Natural killer cell (primary cell): Measurements from ENCODE around the gene POU3F1. TPM values are rescaled to one million over a fixed set of nuclear protein-coding genes. Genes with fewer than 3 reads are reported as not detected.
"Not testable (repeated sequence)": the region's sequence is repeated elsewhere in the genome, so short reads cannot be mapped to it uniquely, and the experiment has no call there.

Experiments used
- ATAC-seq, 3 donors: fragments of 150-1000 bp in 2 of 3; fragments of 200-7000 bp in 1 of 3; cut with Tn5 transposase; 1 replicate in 1 of 3; 2 replicates in 2 of 3; pipeline ENCODE4 v1.10.0; 2021; ENCODE audit warnings: mild to moderate bottlenecking in 2 of 3, moderate library complexity in 2 of 3
- DNase-seq, 2 donors: peaks; one replicate each; pipeline versions ENCODE4 v3.0.0 to v3.0.0-alpha.2; 2013 to 2021; ENCODE audit warnings: mixed read lengths in 1 of 2
- H3K27ac ChIP-seq: one replicate; pipeline ENCODE4 v1.5.1; 2013; ENCODE audit warnings: mild to moderate bottlenecking, low read length
- H3K27me3 ChIP-seq: one replicate; pipeline ENCODE4 v1.6.1; 2013; ENCODE audit warnings: low read length; ENCODE audit not compliant: control insufficient read depth, insufficient read depth
- H3K36me3 ChIP-seq: one replicate; pipeline ENCODE4 v1.6.1; 2013; ENCODE audit warnings: low read length; ENCODE audit not compliant: control insufficient read depth, insufficient read depth
- H3K4me1 ChIP-seq: one replicate; pipeline ENCODE4 v1.6.1; 2013; ENCODE audit warnings: low read length; ENCODE audit not compliant: control insufficient read depth, insufficient read depth
- H3K4me3 ChIP-seq: one replicate; pipeline ENCODE4 v1.5.1; 2013; ENCODE audit warnings: low read length
- H3K9me3 ChIP-seq: one replicate; pipeline ENCODE4 v1.6.1; 2013; ENCODE audit warnings: low read length; ENCODE audit not compliant: control insufficient read depth, insufficient read depth
- H3K27ac Mint-ChIP-seq, 2 donors: one replicate each; pipeline ENCODE4 v1.8.0; 2022; ENCODE audit warnings: mild to moderate bottlenecking in 2 of 2, mixed read lengths in 2 of 2, moderate library complexity in 1 of 2
- H3K27me3 Mint-ChIP-seq, 2 donors: one replicate each; pipeline ENCODE4 v1.8.0; 2022; ENCODE audit warnings: low read depth in 2 of 2, mixed read lengths in 2 of 2
- H3K36me3 Mint-ChIP-seq: one replicate; pipeline ENCODE4 v1.8.0; 2022; ENCODE audit warnings: mixed read lengths
- H3K4me1 Mint-ChIP-seq, 2 donors: one replicate each; pipeline ENCODE4 v1.8.0; 2022; ENCODE audit warnings: mixed read lengths in 2 of 2
- H3K4me3 Mint-ChIP-seq: one replicate; pipeline ENCODE4 v1.8.0; 2022; ENCODE audit warnings: mild to moderate bottlenecking, moderate library complexity, mixed read lengths
- H3K9me3 Mint-ChIP-seq, 2 donors: one replicate each; pipeline ENCODE4 v1.8.0; 2022; ENCODE audit warnings: mixed read lengths in 2 of 2
- CTCF ChIP-seq: fragments of 200-600 bp; IDR thresholded peaks from one replicate; pipeline ENCODE4 v1.8.0; 2022; ENCODE audit warnings: antibody characterized with exemption
- WGBS: methylation state at CpG from one replicate; pipeline ENCODE4 v1.1.7; 2013; ENCODE audit warnings: missing lambda C conversion rate; ENCODE audit not compliant: insufficient coverage; 5-methylcytosine and 5-hydroxymethylcytosine counted together
- intact Hi-C: fragments of 100-400 bp; cut with micrococcal nuclease; formaldehyde crosslinking; loops from one replicate; pipeline ENCODE4 v1.14.2; 2022
- total RNA-seq, 4 donors: library from RNA; stranded (reverse); fragments of 120-200 nt in 1 of 4; gene quantifications; one replicate each; pipeline versions ENCODE4 v1.2.3 to v1.2.4, GENCODE V29; 2013 to 2022

Gene POU3F1
- total RNA-seq, 3 donors from 2014 or later (not counting 1 experiment from before 2014, with no cell fraction given): 0.12 to 0.15 TPM; not detected in 1

- H3K27ac Mint-ChIP-seq: no peak overlapping the region
- no peaks in the 10 kb centered on the region for H3K4me1 ChIP-seq
- no peaks in the 10 kb centered on the region for H3K36me3 Mint-ChIP-seq
- WGBS: 95% methylated on average over 4 of the region's 5 CpGs
- no peaks in the 10 kb centered on the region for H3K4me1 Mint-ChIP-seq
- no peak overlapping the region for H3K4me3 ChIP-seq
- H3K27ac ChIP-seq: no peak overlapping the region
- H3K4me3 Mint-ChIP-seq: no peak overlapping the region
- no peaks in the 10 kb centered on the region for H3K36me3 ChIP-seq
- TF ChIP-seq CTCF: no peak
- peaks cover 12 to 26% of the 10 kb centered on the region in 2 donors for H3K27me3 Mint-ChIP-seq
- H3K9me3 ChIP-seq: no peaks in the 10 kb centered on the region
- DNase-seq (no peak), ATAC-seq (no peak)
- intact Hi-C loops: no loop called here
- peaks cover 5% of the 10 kb centered on the region for H3K27me3 ChIP-seq
- H3K9me3 Mint-ChIP-seq: no peaks in the 10 kb centered on the region
These were observed 9.2 kb downstream of the POU3F1 start for GRCh38 chr1:38037221-38037939.

- Histone ChIP-seq H3K36me3 (no peaks in the 10 kb centered on the region), H3K4me3 (no peak overlapping the region), H3K27ac (no peak overlapping the region), H3K9me3 (no peaks in the 10 kb centered on the region), H3K27me3 (no peaks in the 10 kb centered on the region), H3K4me1 (peaks cover 15% of the 10 kb centered on the region)
- peaks cover 0 to 8% of the 10 kb centered on the region in 2 donors for H3K27me3 Mint-ChIP-seq
- intact Hi-C loops: no loop called here
- 91% methylated on average over 13 of the region's 13 CpGs for WGBS
- no peak overlapping the region for H3K4me3 Mint-ChIP-seq
- no peaks in the 10 kb centered on the region for H3K36me3 Mint-ChIP-seq
- H3K4me1 Mint-ChIP-seq: peaks cover 10 to 20% of the 10 kb centered on the region in 2 donors
- no peak for DNase-seq
- no peaks in the 10 kb centered on the region for H3K9me3 Mint-ChIP-seq
- ATAC-seq: no peak
- H3K27ac Mint-ChIP-seq: no peak overlapping the region
- no peak for TF ChIP-seq CTCF
These were observed 11.7 kb downstream of the POU3F1 start for GRCh38 chr1:38034871-38035270.

GRCh38 chr1:38032992-38033391 is 13.6 kb downstream of the POU3F1 start:
- H3K4me1 ChIP-seq: peaks cover 28% of the 10 kb centered on the region
- intact Hi-C loops, H3K36me3 Mint-ChIP-seq, H3K27me3 Mint-ChIP-seq, H3K27ac Mint-ChIP-seq, H3K36me3 ChIP-seq, DNase-seq, H3K4me3 ChIP-seq, H3K9me3 Mint-ChIP-seq, H3K9me3 ChIP-seq, H3K27ac ChIP-seq, ATAC-seq, H3K4me3 Mint-ChIP-seq, H3K27me3 ChIP-seq: not testable (repeated sequence)
- H3K4me1 Mint-ChIP-seq: peaks cover 17 to 38% of the 10 kb centered on the region in 2 donors
- 98% methylated on average over 2 of the region's 2 CpGs for WGBS

- peaks cover 28% of the 10 kb centered on the region for H3K4me1 ChIP-seq
- no peak for ATAC-seq
- H3K27ac Mint-ChIP-seq: no peak overlapping the region
- H3K36me3 Mint-ChIP-seq: no peaks in the 10 kb centered on the region
- no peaks in the 10 kb centered on the region for H3K27me3 Mint-ChIP-seq
- no peak overlapping the region for H3K27ac ChIP-seq
- peaks cover 17 to 48% of the 10 kb centered on the region in 2 donors for H3K4me1 Mint-ChIP-seq
- no peak for TF ChIP-seq CTCF
- H3K9me3 Mint-ChIP-seq: no peaks in the 10 kb centered on the region
- peaks cover 3% of the 10 kb centered on the region for H3K36me3 ChIP-seq
- intact Hi-C loops: no loop called here
- no peaks in the 10 kb centered on the region for H3K9me3 ChIP-seq
- H3K27me3 ChIP-seq: no peaks in the 10 kb centered on the region
- WGBS: 83% methylated on average over 4 of the region's 4 CpGs
- no peak overlapping the region for H3K4me3 Mint-ChIP-seq
- H3K4me3 ChIP-seq: no peak overlapping the region
- no peak for DNase-seq
These were observed 15.1 kb downstream of the POU3F1 start for GRCh38 chr1:38031513-38031866.
